Middle frontal gyrus (tissue), 1 donor: ENCODE data around the gene SCAP.
A peak's percentile ranks its signal among the peaks of the same experiment; 100 is the strongest.

Experiments used
- DNase-seq: peaks from one replicate; pipeline ENCODE4 v3.0.0-alpha.2; 2015; ENCODE audit warnings: low spot score; ENCODE audit errors: extremely low spot score

The SCAP gene

DNA sequence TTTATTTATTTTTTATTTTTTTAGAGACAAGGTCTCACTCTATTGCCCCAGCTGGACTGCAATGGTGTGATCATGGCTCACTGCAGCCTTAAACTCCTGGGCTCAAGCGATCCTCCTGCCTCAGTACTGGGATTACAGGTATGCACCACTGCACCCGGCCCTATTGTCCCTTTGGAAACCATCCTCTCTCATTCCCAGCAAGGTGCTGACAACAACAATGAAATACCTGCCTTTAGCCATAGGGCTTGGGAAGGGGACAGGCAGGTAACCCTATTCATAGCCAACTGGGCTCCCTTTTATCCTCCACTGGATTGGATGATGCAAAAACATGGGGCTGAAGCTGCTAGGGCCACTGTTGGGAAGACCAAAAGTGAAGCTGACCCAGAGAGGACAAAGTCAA lies 43.1 kb downstream of the SCAP start:
- DNase-seq = no peak

GRCh38 chr3:47431225-47431624 lies 44.5 kb downstream of the SCAP start:
- no peak for DNase-seq

GRCh38 chr3:47430606-47431005 lies 45.1 kb downstream of the SCAP start:
- DNase-seq = no peak

DNA sequence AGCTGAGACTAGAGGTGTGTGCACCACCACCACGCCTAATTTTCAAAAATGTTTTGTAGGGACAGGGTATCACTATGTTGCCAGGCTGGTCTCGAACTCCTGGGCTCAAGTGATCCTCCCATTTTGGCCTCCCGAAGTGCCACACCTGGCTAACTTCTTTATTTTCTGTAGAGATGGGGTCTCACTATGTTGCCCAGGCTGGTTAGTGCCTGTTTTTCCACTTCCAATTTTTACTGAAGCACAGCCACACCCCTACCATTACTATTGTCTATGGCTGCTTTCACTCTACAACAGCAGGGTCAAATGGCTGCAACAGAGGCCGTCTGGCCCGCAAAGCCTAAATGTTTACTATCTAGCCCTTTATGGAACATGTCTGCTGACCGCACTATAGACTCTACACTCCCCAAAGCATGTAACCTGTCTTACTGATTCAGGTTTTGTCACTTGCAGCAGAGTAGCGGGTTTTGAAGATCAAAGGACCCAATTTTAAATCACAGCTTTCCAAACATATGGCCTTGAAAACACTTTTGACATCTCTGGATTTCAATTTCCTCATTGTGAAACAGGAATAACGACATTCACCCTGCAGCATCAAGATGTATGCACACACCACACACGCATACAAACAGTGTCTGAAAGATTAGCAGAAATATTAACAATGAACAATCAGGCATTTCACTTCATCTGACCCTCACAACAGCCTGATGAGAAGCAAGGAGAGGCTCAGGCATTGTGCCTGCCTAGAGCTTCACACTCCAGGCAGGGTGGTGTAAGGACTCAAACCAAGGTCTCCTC lies 46.1 kb downstream of the SCAP start:
- no peak for DNase-seq

DNA sequence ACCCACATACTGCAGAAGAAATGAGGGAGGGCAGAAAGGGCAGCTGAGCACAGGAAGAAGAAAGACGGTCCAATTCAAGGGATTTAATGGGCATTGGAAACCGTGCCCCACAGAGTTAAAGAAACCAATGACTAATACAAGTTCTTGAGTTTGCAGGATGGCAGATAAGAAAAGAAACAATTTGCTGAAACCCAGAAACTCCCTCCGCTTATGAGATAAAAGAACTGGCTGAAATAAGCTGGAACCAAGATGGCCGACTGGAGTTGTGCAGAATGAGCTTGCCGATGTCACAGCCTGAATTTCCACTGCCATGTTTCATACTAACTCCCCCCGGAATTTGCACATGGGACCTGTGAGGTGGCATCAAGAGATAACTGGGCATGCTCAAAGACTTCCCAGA lies 47.1 kb downstream of the SCAP start:
- DNase-seq = no peak

GRCh38 chr3:47427866-47428265 lies 47.9 kb downstream of the SCAP start:
- DNase-seq = no peak

GRCh38 chr3:47425959-47426358 lies 49.8 kb downstream of the SCAP start:
- DNase-seq = no peak

DNA sequence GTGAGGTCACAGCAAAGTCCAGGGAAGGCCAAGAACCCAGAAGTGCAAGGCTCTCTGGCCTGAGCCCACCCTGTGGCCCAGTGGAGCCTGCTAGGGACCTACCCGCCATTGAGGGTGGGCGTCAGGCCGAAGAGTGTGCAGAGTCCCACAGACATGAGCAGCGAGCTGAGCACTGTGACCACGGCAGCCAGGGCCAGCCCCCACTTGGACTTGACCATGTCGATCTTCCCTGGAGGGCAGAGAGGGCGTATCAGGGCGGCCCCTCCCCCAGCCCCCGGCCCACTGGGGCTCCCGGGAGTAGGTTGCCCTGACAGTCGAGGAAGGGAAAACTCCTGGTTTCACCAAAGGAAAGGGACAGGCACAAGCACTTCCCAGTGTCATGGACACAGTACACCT lies 50.4 kb downstream of the SCAP start:
- DNase-seq = no peak

GRCh38 chr3:47424434-47425382 lies 51.0 kb downstream of the SCAP start:
- DNase-seq = no peak

DNA sequence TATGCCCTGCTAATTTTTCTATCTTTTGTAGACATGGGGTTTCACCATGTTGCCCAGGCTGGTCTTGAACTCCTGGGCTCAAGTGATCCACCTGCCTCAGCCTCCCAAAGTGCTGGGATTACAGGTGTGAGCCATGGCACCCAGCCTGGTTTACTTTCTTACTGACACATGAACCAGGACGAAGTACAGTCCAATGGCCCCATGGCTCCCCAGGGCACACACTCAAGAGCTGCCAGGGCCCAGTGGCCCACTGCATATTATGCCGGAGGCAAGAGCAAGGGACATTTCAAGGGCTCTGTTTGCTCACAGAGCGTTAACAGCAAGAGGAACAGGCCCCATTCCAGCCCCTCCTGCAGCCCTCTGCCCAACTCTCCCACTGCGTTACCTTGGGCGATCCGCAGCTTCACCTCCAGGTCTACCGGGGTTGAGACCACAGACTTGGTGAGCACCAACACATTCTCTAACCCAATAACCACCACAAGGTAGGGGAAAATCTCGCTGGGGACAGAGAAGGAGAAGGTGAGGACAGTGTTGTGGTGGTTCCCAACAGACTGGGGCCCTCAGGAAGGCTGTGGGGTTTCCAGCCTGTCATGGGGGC lies 52.1 kb downstream of the SCAP start:
- DNase-seq = no peak

DNA sequence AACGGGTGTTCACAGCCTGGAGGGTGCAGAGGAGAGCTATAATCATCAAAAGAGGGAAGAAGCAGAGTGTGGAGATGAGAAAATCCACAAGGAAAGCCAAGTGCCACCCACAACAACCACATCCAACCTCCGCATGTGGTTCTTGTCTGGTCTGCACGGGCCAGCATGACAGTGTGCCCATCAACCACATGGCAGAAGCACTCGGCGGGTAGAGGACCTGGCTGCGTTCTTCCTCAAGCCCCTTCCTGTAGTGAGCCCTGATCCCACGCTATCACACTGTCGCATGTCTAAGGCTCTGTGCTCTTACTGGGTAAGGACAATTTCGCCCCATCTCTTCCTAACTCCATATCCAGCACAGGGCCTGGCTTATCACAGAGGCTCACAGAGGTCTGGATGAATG lies 53.0 kb downstream of the SCAP start:
- no peak for DNase-seq

- no peak for DNase-seq
Measured at GRCh38 chr3:47421741-47422649, 53.7 kb downstream of the SCAP start.

DNA sequence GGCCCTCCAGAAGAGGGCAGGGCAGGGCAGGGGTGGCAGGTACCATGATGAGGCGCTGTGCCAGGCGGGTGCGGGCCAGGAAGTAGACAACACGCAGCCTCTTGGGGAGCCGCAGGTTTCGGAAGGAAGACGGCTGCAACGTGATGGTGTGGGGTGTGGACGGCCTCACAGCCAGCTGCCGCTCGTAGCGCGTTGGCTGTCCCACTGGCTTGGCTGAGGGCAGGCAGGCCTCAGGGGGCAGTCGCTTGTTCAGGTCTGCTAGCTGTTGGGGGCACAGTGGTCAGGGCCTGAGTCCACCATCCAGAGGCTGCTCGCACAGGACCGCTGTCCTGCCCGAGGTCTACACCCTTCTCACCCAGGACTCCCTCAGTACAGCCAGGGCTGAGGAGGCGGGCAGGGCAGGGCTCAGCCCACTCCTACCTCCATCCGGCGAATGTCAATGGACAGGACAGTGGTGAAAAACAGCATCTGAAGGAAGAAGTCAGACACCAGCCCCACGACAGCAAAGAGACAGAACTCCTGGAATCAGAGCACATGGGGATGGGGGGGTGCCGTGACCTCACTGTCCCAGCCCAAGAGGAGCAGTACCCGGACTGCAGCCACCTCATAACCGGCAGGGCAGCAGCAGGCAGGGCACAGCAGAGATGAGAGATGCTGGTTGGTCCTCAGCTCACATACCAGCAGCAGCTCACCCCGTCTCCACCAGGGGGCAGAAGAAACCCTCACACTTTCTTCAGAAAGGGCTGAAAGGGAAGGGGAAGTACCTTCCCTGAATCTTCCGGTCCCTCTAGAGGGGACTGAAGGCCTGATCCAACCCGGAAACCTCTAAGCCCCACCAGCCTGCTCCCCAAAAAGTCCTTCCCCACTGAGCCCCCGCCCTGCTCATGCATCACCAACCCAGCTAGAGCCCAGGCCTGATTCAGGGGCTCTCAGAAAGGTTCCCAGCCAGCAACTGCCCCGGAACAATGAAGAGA lies 54.9 kb downstream of the SCAP start:
- DNase-seq = peak; percentile 55

DNA sequence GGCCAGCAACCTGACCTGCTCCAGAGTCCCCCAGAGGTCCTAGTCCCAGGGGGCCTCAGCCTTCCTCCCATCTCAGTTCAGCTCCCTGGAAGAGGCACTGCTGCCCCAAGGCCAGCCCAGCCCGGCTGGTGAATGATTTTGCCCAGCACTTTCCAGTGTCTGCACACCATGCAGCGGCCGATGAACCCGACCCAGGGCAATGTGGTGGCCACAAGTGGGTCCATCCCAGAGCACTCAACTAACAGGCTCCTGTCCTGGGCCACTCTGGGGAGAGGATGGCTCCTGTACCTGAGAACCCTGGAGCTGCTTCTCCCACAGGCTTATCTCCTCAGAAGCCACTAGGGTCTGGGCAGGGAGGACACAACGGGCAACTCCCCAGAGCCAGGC lies 55.7 kb downstream of the SCAP start:
- no peak for DNase-seq

GRCh38 chr3:47419083-47420043 lies 56.4 kb downstream of the SCAP start:
- no peak for DNase-seq

DNA sequence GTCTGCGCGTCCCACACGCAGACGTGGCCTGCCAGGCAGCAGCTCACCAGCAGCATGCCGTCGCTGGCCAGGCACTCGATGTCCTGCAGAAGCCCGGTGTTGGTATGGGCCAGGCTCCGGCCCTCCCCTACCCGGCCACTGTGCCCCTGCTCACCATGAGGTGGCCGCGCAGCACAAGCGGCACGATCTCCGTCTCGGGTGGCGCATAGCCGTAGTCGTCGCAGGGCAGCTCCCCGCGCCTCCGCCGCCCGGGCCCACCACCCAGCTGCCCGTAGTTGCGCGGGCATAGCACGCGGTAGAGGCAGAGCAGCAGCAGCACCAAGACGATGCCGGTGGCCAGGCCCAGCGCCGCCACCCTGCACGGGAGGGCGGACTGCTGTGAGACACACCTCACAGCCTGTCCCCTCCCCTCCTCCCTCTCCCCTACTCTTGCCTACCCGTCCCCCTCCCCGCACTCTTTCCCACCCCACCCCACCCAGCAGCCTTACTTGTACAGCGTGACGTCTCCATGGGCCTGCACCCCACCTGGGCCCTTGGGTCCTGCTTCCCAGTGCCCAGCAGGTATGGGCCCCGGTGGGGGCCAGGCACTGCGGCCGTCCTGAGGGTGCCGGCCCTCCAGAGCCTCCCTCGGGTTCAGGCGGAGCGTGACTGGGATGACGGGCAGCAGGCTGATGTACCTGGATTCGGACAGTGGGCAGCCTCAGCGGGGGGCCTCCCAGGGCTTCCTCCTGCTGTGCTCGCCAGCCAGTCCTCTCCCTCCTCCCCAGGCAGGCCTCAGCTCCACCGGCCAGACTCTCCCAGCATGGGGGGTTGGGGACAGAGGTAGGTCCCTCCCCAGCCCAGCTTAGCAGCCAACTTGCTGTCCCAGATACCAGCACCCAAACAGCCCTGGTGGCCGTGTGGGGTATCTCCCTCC lies 57.3 kb downstream of the SCAP start:
- no peak for DNase-seq

- no peak for DNase-seq
Measured at GRCh38 chr3:47416041-47416440, 59.7 kb downstream of the SCAP start.
